HEK293 (cell line): Measurements from ENCODE around the gene SPO11.
"Not testable (repeated sequence)": the region's sequence is repeated elsewhere in the genome, so short reads cannot be mapped to it uniquely, and the experiment has no call there.

Source experiments
- CTCF ChIA-PET: fragments of 350-600 bp; formaldehyde crosslinking; extraction: SDS; loops from one replicate; lab custom pipeline; 2021; ENCODE audit warnings: antibody characterized with exemption; lab: Yijun Ruan, JAX
- POLR2A ChIA-PET: fragments of 300-600 bp; formaldehyde crosslinking; extraction: SDS; loops from one replicate; lab custom pipeline; 2020; ENCODE audit warnings: antibody characterized with exemption, inconsistent platforms; lab: Yijun Ruan, JAX
- H3K27ac ChIP-seq: fragments of 200-500 bp; sonication (Bioruptor generic); 2 replicates; pipeline ENCODE4 v1.5.1; 2014; ENCODE audit warnings: low read depth, low read length, control low read depth, inconsistent platforms; ENCODE audit errors: extremely low read depth
- H3K36me3 ChIP-seq, 2 experiments: fragments of 200-500 bp in 1 of 2; sonication (Bioruptor generic) in 1 of 2; 1 replicate in 1 of 2; 2 replicates in 1 of 2; pipeline ENCODE4 v1.5.1; 2014 to 2017; ENCODE audit warnings: inconsistent platforms in 2 of 2, low read length in 2 of 2; ENCODE audit not compliant: control insufficient read depth in 2 of 2, insufficient read depth in 1 of 2
- H3K4me1 ChIP-seq: fragments of 200-500 bp; sonication (Bioruptor generic); 2 replicates; pipeline ENCODE4 v1.5.1; 2014; ENCODE audit warnings: mild to moderate bottlenecking, low read length, inconsistent platforms; ENCODE audit not compliant: control insufficient read depth, insufficient read depth
- H3K4me3 ChIP-seq: 2 replicates; pipeline ENCODE4 v1.5.1; 2011; ENCODE audit warnings: low read depth, mild to moderate bottlenecking, control low read depth, low read length, moderate library complexity
- H3K9me3 ChIP-seq: fragments of 200-500 bp; sonication (Bioruptor generic); 2 replicates; pipeline ENCODE4 v1.5.1; 2014; ENCODE audit warnings: low read depth, low read length, inconsistent platforms; ENCODE audit not compliant: control insufficient read depth, insufficient read depth
- HOXC10 ChIP-seq: sonication (generic); formaldehyde crosslinking; IDR thresholded peaks from 2 replicates; pipeline ENCODE4 v1.8.1; 2023; ENCODE audit warnings: mild to moderate bottlenecking, missing genetic modification reagents
- OVOL3 ChIP-seq: fragments of 450-650 bp; formaldehyde crosslinking; IDR thresholded peaks from 2 replicates; pipeline ENCODE4 v1.5.1; 2016; ENCODE audit warnings: missing biosample characterization, missing genetic modification characterization
- SP2 ChIP-seq: fragments of 450-650 bp; formaldehyde crosslinking; IDR thresholded peaks from 2 replicates; pipeline ENCODE4 v1.5.1; 2016; ENCODE audit warnings: missing biosample characterization, missing genetic modification characterization
- YY1 ChIP-seq: fragments of 450-650 bp; formaldehyde crosslinking; IDR thresholded peaks from 2 replicates; pipeline ENCODE4 v1.5.1; 2018; ENCODE audit warnings: missing biosample characterization, missing genetic modification characterization
- ZBTB1 ChIP-seq: fragments of 450-650 bp; formaldehyde crosslinking; IDR thresholded peaks from 2 replicates; pipeline ENCODE4 v1.5.1; 2016; ENCODE audit warnings: missing biosample characterization, missing genetic modification characterization
- ZFP41 ChIP-seq: fragments of 450-650 bp; formaldehyde crosslinking; IDR thresholded peaks from 2 replicates; pipeline ENCODE4 v1.5.1; 2016; ENCODE audit warnings: missing biosample characterization, missing genetic modification characterization, borderline replicate concordance
- ZFP69B ChIP-seq: fragments of 450-650 bp; formaldehyde crosslinking; IDR thresholded peaks from 2 replicates; pipeline ENCODE4 v1.5.1; 2016; ENCODE audit warnings: missing biosample characterization, missing genetic modification characterization
- ZNF354C ChIP-seq: fragments of 450-650 bp; formaldehyde crosslinking; IDR thresholded peaks from 2 replicates; pipeline ENCODE4 v1.5.1; 2016; ENCODE audit warnings: missing biosample characterization, missing genetic modification characterization, low read depth, borderline replicate concordance
- ZNF48 ChIP-seq: fragments of 450-650 bp; formaldehyde crosslinking; IDR thresholded peaks from 2 replicates; pipeline ENCODE4 v1.5.1; 2016; ENCODE audit warnings: missing biosample characterization, missing genetic modification characterization
- ZNF521 ChIP-seq: fragments of 450-650 bp; formaldehyde crosslinking; IDR thresholded peaks from 2 replicates; pipeline ENCODE4 v1.5.1; 2017; ENCODE audit warnings: missing biosample characterization, mild to moderate bottlenecking, missing genetic modification characterization
- ZNF707 ChIP-seq: fragments of 450-650 bp; formaldehyde crosslinking; IDR thresholded peaks from 2 replicates; pipeline ENCODE4 v1.5.1; 2016; ENCODE audit warnings: missing biosample characterization, missing genetic modification characterization
- ZNF776 ChIP-seq: fragments of 450-650 bp; formaldehyde crosslinking; IDR thresholded peaks from 2 replicates; pipeline ENCODE4 v1.5.0; 2017; ENCODE audit warnings: missing biosample characterization, missing genetic modification characterization, borderline replicate concordance
- TF ChIP-seq, protein P1 (sequence below): fragments of 450-650 bp; formaldehyde crosslinking; IDR thresholded peaks from 2 replicates; pipeline ENCODE4 v1.5.1; 2017; ENCODE audit warnings: missing biosample characterization, missing genetic modification characterization
- TF ChIP-seq, protein P2 (sequence below): fragments of 450-650 bp; formaldehyde crosslinking; IDR thresholded peaks from 2 replicates; pipeline ENCODE4 v1.5.1; 2016; ENCODE audit warnings: missing biosample characterization, missing genetic modification characterization, low read depth
- TF ChIP-seq, protein P3 (sequence below): fragments of 450-650 bp; IDR thresholded peaks from 2 replicates; pipeline ENCODE4 v1.5.1; 2018; ENCODE audit warnings: missing biosample characterization, missing genetic modification characterization
- TF ChIP-seq, protein P4 (sequence below): fragments of 450-650 bp; formaldehyde crosslinking; IDR thresholded peaks from 2 replicates; pipeline ENCODE4 v1.5.1; 2016; ENCODE audit warnings: missing biosample characterization, missing genetic modification characterization

The SPO11 gene

DNA sequence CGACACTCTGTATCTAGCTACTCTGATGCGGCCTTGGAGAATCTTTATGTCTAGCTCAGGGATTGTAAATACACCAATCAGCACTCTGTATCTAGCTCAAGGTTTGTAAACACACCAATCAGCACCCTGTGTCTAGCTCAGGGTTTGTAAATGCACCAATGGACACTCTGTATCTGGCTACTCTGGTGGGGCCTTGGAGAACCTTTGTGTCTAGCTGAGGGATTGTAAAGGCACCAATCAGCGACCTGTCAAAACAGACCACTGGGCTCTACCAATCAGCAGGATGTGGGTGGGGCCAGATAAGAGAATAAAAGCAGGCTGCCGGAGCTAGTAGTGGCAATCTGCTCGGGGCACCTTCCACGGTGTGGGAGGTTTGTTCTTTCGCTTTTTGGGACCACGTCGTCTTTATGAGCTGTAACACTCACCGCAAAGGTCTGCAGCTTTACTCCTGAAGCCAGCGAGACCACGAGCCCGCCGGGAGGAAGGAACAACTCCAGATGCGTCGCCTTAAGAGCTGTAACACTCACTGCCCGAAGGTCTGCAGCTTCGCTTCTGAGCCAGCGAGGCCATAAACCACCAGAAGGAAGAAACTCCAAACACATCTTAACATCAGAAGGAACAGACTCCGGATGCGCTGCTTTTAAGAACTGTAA, 19.4 kb downstream of the SPO11 start:
- H3K4me3 ChIP-seq = not testable (repeated sequence)
- TF ChIP-seq SP2 = peak; percentile 42
- TF ChIP-seq, all 188 proteins: peak for 1; not testable (repeated sequence) for 187
- H3K36me3 ChIP-seq, H3K27ac ChIP-seq, H3K4me1 ChIP-seq, H3K9me3 ChIP-seq, POLR2A ChIA-PET: not testable (repeated sequence)
- CTCF ChIA-PET = interaction anchor here (0.6 to 11.9 kb wide), 8 partner anchors 9 to 263 kb away, joined by 3 to 165 read pairs (median 6); no protein-coding TSS in a partner anchor

DNA sequence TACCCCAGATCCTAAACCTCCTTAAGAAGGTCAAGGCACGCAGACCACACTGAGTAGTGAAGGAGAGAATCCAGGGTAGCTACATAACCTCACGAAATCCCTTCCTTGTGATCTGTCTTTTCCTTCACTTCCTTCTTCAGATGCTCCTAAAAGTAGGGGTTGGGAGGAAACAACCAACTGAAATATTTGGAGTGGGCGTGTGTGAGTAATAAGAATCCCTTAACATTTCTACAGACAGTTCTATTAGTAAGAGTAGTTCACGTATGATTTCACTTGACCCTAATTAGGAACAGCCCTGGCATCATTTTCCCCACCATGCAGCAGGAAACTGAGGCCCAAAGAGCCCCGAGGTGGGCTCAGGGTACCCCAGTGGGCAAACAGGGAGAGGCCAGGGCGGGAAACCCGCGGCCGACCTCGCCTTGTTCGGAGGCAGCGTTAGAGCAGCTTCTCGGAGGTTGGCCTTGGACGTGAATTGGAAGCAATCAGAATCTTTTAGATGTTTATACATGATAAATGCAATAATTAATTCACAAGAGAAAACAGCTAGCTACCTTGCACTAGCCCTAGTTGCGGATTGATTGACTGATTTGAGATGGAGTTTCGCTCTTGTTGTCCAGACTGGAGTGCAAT, 20.6 kb downstream of the SPO11 start:
- Histone ChIP-seq H3K4me1 (no peaks in the 10 kb centered on the region), H3K9me3 (no peaks in the 10 kb centered on the region), H3K4me3 (no peak overlapping the region), H3K36me3 (peaks cover 0 to 9% of the 10 kb centered on the region in 2 experiments; a peak in 1 of 3 replicates), H3K27ac (no peak overlapping the region)
- POLR2A ChIA-PET = no interaction called here
- TF ChIP-seq, protein P1, sequence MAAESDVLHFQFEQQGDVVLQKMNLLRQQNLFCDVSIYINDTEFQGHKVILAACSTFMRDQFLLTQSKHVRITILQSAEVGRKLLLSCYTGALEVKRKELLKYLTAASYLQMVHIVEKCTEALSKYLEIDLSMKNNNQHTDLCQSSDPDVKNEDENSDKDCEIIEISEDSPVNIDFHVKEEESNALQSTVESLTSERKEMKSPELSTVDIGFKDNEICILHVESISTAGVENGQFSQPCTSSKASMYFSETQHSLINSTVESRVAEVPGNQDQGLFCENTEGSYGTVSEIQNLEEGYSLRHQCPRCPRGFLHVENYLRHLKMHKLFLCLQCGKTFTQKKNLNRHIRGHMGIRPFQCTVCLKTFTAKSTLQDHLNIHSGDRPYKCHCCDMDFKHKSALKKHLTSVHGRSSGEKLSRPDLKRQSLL (tag by site-specific recombination) = no peak
- TF ChIP-seq ZNF521 (tag by site-specific recombination) (no peak), ZNF48 (tag by site-specific recombination) (no peak), ZBTB1 (tag by site-specific recombination) (no peak), ZFP41 (tag by site-specific recombination) (no peak), ZFP69B (tag by site-specific recombination) (no peak)
- TF ChIP-seq, protein P2, sequence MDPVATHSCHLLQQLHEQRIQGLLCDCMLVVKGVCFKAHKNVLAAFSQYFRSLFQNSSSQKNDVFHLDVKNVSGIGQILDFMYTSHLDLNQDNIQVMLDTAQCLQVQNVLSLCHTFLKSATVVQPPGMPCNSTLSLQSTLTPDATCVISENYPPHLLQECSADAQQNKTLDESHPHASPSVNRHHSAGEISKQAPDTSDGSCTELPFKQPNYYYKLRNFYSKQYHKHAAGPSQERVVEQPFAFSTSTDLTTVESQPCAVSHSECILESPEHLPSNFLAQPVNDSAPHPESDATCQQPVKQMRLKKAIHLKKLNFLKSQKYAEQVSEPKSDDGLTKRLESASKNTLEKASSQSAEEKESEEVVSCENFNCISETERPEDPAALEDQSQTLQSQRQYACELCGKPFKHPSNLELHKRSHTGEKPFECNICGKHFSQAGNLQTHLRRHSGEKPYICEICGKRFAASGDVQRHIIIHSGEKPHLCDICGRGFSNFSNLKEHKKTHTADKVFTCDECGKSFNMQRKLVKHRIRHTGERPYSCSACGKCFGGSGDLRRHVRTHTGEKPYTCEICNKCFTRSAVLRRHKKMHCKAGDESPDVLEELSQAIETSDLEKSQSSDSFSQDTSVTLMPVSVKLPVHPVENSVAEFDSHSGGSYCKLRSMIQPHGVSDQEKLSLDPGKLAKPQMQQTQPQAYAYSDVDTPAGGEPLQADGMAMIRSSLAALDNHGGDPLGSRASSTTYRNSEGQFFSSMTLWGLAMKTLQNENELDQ = no peak
- TF ChIP-seq, protein P3, sequence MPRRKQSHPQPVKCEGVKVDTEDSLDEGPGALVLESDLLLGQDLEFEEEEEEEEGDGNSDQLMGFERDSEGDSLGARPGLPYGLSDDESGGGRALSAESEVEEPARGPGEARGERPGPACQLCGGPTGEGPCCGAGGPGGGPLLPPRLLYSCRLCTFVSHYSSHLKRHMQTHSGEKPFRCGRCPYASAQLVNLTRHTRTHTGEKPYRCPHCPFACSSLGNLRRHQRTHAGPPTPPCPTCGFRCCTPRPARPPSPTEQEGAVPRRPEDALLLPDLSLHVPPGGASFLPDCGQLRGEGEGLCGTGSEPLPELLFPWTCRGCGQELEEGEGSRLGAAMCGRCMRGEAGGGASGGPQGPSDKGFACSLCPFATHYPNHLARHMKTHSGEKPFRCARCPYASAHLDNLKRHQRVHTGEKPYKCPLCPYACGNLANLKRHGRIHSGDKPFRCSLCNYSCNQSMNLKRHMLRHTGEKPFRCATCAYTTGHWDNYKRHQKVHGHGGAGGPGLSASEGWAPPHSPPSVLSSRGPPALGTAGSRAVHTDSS (tag by site-specific recombination) = no peak
- CTCF ChIA-PET = interaction anchor here (0.7 to 11.9 kb wide), 5 partner anchors 9 to 262 kb away, joined by 3 to 165 read pairs (median 3); no protein-coding TSS in a partner anchor

DNA sequence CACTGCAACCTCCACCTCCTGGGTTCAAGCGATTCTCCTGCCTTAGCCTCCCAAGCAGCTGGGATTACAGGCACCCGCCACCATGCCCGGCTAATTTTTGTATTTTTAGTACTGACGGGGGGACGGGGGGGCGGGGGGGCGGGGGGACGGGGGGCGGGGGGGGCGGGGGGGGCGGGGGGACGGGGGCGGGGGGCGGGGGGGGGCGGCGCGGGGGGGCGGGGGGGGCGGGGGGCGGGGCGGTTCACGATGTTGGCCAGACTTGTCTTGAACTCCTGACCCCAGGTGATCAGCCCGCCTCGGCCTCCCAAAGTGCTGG, 21.1 kb downstream of the SPO11 start:
- POLR2A ChIA-PET, H3K9me3 ChIP-seq, H3K4me1 ChIP-seq: not testable (repeated sequence)
- CTCF ChIA-PET = interaction anchor here (0.7 to 11.9 kb wide), 3 partner anchors 18 to 262 kb away, joined by 3 to 165 read pairs (median 7); no protein-coding TSS in a partner anchor
- Histone ChIP-seq H3K27ac (peak overlapping the region; percentile 85; the same call in 1 of the 2 replicates), H3K36me3 (peaks cover 0 to 14% of the 10 kb centered on the region in 2 experiments; a peak in 2 of 3 replicates), H3K4me3 (peak overlapping the region; percentile 91)

DNA sequence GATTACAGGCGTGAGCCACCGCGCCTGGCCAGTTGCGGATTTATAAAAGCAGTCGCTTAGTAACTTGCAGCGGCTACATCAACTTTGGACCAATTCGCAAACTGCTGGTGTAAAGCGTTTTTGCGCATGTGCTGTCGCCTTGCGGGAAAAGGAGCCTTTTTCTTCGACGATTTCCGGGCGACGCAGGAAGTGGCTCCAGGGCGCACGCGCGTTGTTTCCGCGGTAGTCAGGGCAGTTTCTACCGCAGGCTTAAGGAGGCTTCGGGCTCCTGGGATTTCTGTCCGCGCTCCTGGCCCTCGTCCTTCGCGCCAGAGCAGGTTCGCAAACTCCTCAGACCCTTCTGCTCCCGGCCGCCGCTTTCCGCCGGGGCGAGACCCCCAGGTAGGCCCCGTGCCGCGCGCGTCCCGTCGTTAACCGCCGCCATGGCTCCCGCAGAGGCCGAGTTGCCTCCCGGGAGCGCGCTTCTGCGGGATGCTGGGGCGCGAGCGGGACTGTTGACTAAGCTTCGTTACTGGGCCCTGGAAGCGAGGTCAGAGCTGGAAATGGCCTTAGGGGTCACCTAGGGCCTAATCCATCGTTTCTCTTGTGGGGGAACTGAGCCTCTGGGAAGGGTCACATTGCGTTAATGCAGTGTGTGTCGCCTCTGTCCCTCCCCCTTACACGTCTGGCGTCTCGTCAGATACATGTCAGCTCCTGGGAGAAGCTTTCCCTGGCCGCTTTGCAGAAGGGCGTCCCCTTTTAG, 21.6 kb downstream of the SPO11 start, which contains the start of gene RAE1:
TSS of gene RAE1 (plus strand) at position 214 of the 742 bp plus-strand sequence. CDS start 2,784 bp downstream, outside the sequence.
- H3K9me3 ChIP-seq = no peaks in the 10 kb centered on the region
- peaks cover 0 to 19% of the 10 kb centered on the region in 2 experiments; a peak in 2 of 3 replicates for H3K36me3 ChIP-seq
- ChIA-PET POLR2A (interaction anchor here (0.6 kb wide), 1 partner anchor 49 kb away, joined by 6 read pairs; no protein-coding TSS in a partner anchor), CTCF (interaction anchor here (1.8 to 11.9 kb wide), 2 partner anchors 30 to 258 kb away, joined by 5 to 165 read pairs; no protein-coding TSS in a partner anchor)
- peak within 1 kb of the TSS; percentile 91 for H3K4me3 ChIP-seq
- H3K27ac ChIP-seq = peak within 1 kb of the TSS; percentile 85
- H3K4me1 ChIP-seq = no peaks in the 10 kb centered on the region
- TF ChIP-seq ZNF354C (tag by site-specific recombination) (no peak), HOXC10 (no peak), YY1 (tag by site-specific recombination) (peak; percentile 92), OVOL3 (no peak), SP2 (peak; percentile 50), ZNF776 (tag by site-specific recombination) (no peak), ZNF707 (tag by site-specific recombination) (no peak)
- TF ChIP-seq, protein P4, sequence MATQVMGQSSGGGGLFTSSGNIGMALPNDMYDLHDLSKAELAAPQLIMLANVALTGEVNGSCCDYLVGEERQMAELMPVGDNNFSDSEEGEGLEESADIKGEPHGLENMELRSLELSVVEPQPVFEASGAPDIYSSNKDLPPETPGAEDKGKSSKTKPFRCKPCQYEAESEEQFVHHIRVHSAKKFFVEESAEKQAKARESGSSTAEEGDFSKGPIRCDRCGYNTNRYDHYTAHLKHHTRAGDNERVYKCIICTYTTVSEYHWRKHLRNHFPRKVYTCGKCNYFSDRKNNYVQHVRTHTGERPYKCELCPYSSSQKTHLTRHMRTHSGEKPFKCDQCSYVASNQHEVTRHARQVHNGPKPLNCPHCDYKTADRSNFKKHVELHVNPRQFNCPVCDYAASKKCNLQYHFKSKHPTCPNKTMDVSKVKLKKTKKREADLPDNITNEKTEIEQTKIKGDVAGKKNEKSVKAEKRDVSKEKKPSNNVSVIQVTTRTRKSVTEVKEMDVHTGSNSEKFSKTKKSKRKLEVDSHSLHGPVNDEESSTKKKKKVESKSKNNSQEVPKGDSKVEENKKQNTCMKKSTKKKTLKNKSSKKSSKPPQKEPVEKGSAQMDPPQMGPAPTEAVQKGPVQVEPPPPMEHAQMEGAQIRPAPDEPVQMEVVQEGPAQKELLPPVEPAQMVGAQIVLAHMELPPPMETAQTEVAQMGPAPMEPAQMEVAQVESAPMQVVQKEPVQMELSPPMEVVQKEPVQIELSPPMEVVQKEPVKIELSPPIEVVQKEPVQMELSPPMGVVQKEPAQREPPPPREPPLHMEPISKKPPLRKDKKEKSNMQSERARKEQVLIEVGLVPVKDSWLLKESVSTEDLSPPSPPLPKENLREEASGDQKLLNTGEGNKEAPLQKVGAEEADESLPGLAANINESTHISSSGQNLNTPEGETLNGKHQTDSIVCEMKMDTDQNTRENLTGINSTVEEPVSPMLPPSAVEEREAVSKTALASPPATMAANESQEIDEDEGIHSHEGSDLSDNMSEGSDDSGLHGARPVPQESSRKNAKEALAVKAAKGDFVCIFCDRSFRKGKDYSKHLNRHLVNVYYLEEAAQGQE (tag by site-specific recombination) = no peak
